Transverse colon (tissue), 4 donors: ENCODE results near the gene MS4A2. TPM values are rescaled to one million over a fixed set of nuclear protein-coding genes. Genes with fewer than 3 reads are reported as not detected.
"Not testable (repeated sequence)": the region's sequence is repeated elsewhere in the genome, so short reads cannot be mapped to it uniquely, and the experiment has no call there.

Experiments
- DNase-seq: peaks from one replicate; pipeline ENCODE4 v3.0.0-alpha.2; 2019
- H3K27ac ChIP-seq, 4 donors: fragments of 200-600 bp; sonication (generic); 2 replicates each; pipeline ENCODE4 v1.5.1; 2016 to 2018; ENCODE audit warnings: inconsistent platforms in 4 of 4
- H3K27me3 ChIP-seq: fragments of 200-600 bp; sonication (generic); 2 replicates; pipeline ENCODE4 v1.5.1; 2017; ENCODE audit warnings: inconsistent platforms
- H3K36me3 ChIP-seq, 4 donors: fragments of 200-600 bp; sonication (generic); 2 replicates each; pipeline ENCODE4 v1.5.1; 2017 to 2019; ENCODE audit warnings: inconsistent platforms in 4 of 4
- H3K4me1 ChIP-seq, 4 donors: fragments of 200-600 bp; sonication (generic); 2 replicates each; pipeline ENCODE4 v1.5.1; 2017 to 2020; ENCODE audit warnings: inconsistent platforms in 4 of 4
- H3K4me3 ChIP-seq, 4 donors: fragments of 200-600 bp; sonication (generic); 1 replicate in 1 of 4; 2 replicates in 3 of 4; pipeline versions ENCODE4 v1.5.1 to v1.6.1; 2017 to 2019; ENCODE audit warnings: inconsistent platforms in 4 of 4
- H3K9me3 ChIP-seq, 2 donors: fragments of 200-600 bp; sonication (generic); 2 replicates each; pipeline ENCODE4 v1.5.1; 2017 to 2019; ENCODE audit warnings: inconsistent platforms in 2 of 2
- EP300 ChIP-seq: sonication (generic); formaldehyde crosslinking; IDR thresholded peaks from one replicate; pipeline ENCODE4 v1.6.1; 2017; ENCODE audit warnings: antibody characterized with exemption, low read depth
- POLR2A ChIP-seq: fragments of 450-650 bp; IDR thresholded peaks from one replicate; pipeline ENCODE4 v1.6.1; 2016; ENCODE audit warnings: antibody characterized with exemption, mild to moderate bottlenecking, moderate library complexity
- POLR2AphosphoS5 ChIP-seq, 3 donors: sonication (generic); formaldehyde crosslinking; IDR thresholded peaks; one replicate each; pipeline ENCODE4 v1.6.1; 2016; ENCODE audit warnings: antibody characterized with exemption in 3 of 3
- WGBS, 2 donors: methylation state at CpG; one replicate each; pipeline ENCODE4 v1.1.5; 2018; ENCODE audit warnings: low coverage in 1 of 2; 5-methylcytosine and 5-hydroxymethylcytosine counted together
- in situ Hi-C, 4 donors: fragments of 200-750 bp; cut with MboI; loops; one replicate each; pipeline versions ENCODE4 v1.15.0 to v1.15.1; 2017; ENCODE audit warnings: low sequenced_read_pairs in 3 of 4, low pct_ligation_motif_present in 1 of 4, low pct_unique_long_range_greater_than_20kb in 1 of 4
- intact Hi-C: fragments of 100-400 bp; cut with DNase I; formaldehyde crosslinking; loops from one replicate; pipeline ENCODE4 v1.15.1; 2023; ENCODE audit warnings: low total_unique reads
- total RNA-seq, 4 donors: library from RNA; depleted of rRNA; stranded (reverse); fragments of >200 nt; gene quantifications; one replicate each; pipeline ENCODE4 v1.1.0, GENCODE V29; 2016
- TF ChIP-seq, protein P1 (sequence below), 5 experiments: fragments of 200-600 bp in 3 of 5; fragments of 450-650 bp in 2 of 5; sonication (generic) in 3 of 5; IDR thresholded peaks; 1 replicate in 2 of 5; 2 replicates in 3 of 5; pipeline ENCODE4 v1.5.1; 2016 to 2017; ENCODE audit warnings: antibody characterized with exemption in 5 of 5, inconsistent platforms in 3 of 5, mild to moderate bottlenecking in 2 of 5, moderate library complexity in 1 of 5

Gene MS4A2
- total RNA-seq, 4 donors from 2014 or later = 0.14 to 2.2 TPM; not detected in 2

- no peaks in the 10 kb centered on the region for H3K9me3 ChIP-seq
Measured at GRCh38 chr11:60127311-60127811, 38.9 kb downstream of the MS4A2 start.

DNA sequence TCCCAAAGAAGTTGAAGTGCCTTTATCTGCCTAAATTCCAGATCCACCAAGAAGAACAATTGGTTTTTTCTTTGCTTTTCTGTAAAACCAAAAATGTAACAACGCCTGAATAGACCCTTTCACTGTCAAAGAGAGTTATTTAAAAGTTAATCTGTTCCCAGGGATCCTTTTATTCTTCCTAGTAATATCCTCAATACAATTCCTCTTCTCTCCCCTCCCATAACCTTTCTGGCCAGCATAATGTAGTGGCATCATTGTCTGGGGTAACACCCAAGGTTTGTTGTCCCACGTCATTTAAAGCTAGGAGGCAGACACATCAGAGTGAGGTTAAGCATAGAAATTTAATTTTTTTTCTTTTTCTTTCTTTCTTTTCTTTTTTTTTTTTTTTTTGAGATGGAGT, 39.9 kb downstream of the MS4A2 start:
- no peak overlapping the region for H3K4me3 ChIP-seq
- intact Hi-C loops (no loop called here), in situ Hi-C loops (loop anchor here in 1 of 4 donors (25.0 kb wide), 1 partner anchor 291 kb away; the partner anchor contains the start of gene CBLIF)
- H3K9me3 ChIP-seq = no peaks in the 10 kb centered on the region
- H3K27me3 ChIP-seq = no peaks in the 10 kb centered on the region
- no peak for DNase-seq
- H3K36me3 ChIP-seq = no peaks in the 10 kb centered on the region
- TF ChIP-seq EP300 (no peak), POLR2AphosphoS5 (IDR thresholded peaks at IDR 0.05) (no peak), POLR2A (no peak)
- H3K27ac ChIP-seq = no peak overlapping the region
- 57 to 78% methylated on average over 2 of the region's 2 CpGs for WGBS, 2 donors
- peaks cover 0 to 29% (median 4%) of the 10 kb centered on the region in 4 donors for H3K4me1 ChIP-seq

More at GRCh38 chr11:60127311-60127811, 38.9 kb downstream of the MS4A2 start:
- Histone ChIP-seq H3K4me1 (peaks cover 0 to 29% (median 4%) of the 10 kb centered on the region in 4 donors), H3K4me3 (no peak overlapping the region), H3K27ac (no peak overlapping the region), H3K36me3 (no peaks in the 10 kb centered on the region), H3K27me3 (no peaks in the 10 kb centered on the region)
- 54 to 56% methylated on average over 3 of the region's 3 CpGs for WGBS, 2 donors
- intact Hi-C loops (no loop called here), in situ Hi-C loops (loop anchor here in 1 of 4 donors (25.0 kb wide), 1 partner anchor 290 kb away; the partner anchor contains the start of gene CBLIF)
- TF ChIP-seq EP300 = no peak
- no peak for TF ChIP-seq POLR2AphosphoS5 (IDR thresholded peaks at IDR 0.05)
- TF ChIP-seq POLR2A = no peak
- TF ChIP-seq, protein P1, sequence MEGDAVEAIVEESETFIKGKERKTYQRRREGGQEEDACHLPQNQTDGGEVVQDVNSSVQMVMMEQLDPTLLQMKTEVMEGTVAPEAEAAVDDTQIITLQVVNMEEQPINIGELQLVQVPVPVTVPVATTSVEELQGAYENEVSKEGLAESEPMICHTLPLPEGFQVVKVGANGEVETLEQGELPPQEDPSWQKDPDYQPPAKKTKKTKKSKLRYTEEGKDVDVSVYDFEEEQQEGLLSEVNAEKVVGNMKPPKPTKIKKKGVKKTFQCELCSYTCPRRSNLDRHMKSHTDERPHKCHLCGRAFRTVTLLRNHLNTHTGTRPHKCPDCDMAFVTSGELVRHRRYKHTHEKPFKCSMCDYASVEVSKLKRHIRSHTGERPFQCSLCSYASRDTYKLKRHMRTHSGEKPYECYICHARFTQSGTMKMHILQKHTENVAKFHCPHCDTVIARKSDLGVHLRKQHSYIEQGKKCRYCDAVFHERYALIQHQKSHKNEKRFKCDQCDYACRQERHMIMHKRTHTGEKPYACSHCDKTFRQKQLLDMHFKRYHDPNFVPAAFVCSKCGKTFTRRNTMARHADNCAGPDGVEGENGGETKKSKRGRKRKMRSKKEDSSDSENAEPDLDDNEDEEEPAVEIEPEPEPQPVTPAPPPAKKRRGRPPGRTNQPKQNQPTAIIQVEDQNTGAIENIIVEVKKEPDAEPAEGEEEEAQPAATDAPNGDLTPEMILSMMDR (IDR thresholded peaks at IDR 0.05) = no peak
- DNase-seq = no peak

- intact Hi-C loops, H3K27me3 ChIP-seq, H3K27ac ChIP-seq, H3K4me3 ChIP-seq, DNase-seq, H3K9me3 ChIP-seq, H3K36me3 ChIP-seq: not testable (repeated sequence)
- H3K4me1 ChIP-seq = peaks cover 0 to 29% (median 4%) of the 10 kb centered on the region in 4 donors
- WGBS, 2 donors = 91 to 100% methylated on average over 2 to 4 of the region's 4 CpGs
- in situ Hi-C loops = loop anchor here in 1 of 4 donors (25.0 kb wide), 1 partner anchor 292 kb away; the partner anchor contains the start of gene CBLIF
Measured at GRCh38 chr11:60128866-60129265, 40.4 kb downstream of the MS4A2 start.

DNA sequence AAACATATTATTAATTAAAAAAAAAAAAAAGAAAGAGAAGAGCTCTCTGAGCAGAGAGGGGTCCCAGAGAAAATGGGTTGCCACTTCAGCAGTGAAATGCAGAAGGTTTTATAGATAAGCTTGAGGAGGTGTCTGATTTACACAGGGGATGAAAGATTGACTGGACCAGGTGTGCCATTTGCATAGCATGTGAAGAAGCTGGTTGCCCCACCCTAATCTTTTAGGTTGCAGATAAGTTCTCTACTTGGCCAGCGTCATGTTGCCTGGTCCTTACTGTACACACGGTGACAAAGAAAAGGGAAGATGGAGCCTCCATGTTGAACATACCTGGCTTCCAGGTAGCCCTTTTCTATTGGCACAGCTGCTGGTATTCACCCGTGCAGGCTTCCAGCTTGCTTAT, 41.4 kb downstream of the MS4A2 start:
- intact Hi-C loops = no loop called here
- in situ Hi-C loops = loop anchor here in 3 of 4 donors (5.0 to 25.0 kb wide), 3 partner anchors 293 to 308 kb away; partner anchors contain the start of gene CBLIF (in 1 of the 3)
- WGBS, 2 donors = 55% methylated on average over 3 of the region's 3 CpGs; no CpG with 5 or more reads in 1 of the 2 donors
- Histone ChIP-seq H3K27ac (no peak overlapping the region), H3K36me3 (no peaks in the 10 kb centered on the region), H3K9me3 (no peaks in the 10 kb centered on the region), H3K4me1 (peaks cover 0 to 29% (median 4%) of the 10 kb centered on the region in 4 donors), H3K27me3 (no peaks in the 10 kb centered on the region), H3K4me3 (no peak overlapping the region)
- TF ChIP-seq POLR2A (no peak), EP300 (no peak), POLR2AphosphoS5 (IDR thresholded peaks at IDR 0.05) (no peak)
- TF ChIP-seq, protein P1 (IDR thresholded peaks at IDR 0.05) = no peak
- no peak for DNase-seq

DNA sequence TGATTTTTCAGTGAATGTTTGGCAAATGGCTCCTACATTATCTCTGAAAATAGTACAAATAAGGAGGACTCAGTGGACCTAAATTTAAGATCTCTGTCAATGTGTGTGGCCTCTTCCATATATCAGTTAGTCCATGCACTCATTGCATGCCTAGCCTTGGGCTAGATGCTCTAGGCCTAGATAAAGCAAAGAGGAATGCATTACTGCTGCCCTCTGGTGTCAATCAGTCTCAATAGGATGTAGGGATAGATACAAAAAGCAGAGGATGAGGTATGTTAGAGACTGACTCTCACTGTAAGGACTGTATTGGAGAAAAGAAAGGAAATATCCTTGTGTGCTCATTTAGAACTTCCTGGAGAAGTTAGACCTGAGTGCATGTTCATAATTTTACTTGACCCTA, 42.0 kb downstream of the MS4A2 start:
- peaks cover 0 to 29% (median 4%) of the 10 kb centered on the region in 4 donors for H3K4me1 ChIP-seq
- intact Hi-C loops (no loop called here), in situ Hi-C loops (loop anchor here in 3 of 4 donors (5.0 to 25.0 kb wide), 3 partner anchors 293 to 308 kb away; partner anchors contain the start of gene CBLIF (in 1 of the 3))
- no peaks in the 10 kb centered on the region for H3K9me3 ChIP-seq
- peak; percentile 38 for DNase-seq
- H3K27me3 ChIP-seq = no peaks in the 10 kb centered on the region
- H3K36me3 ChIP-seq = no peaks in the 10 kb centered on the region
- H3K27ac ChIP-seq = no peak overlapping the region
- no peak overlapping the region for H3K4me3 ChIP-seq
- TF ChIP-seq EP300 = no peak
- TF ChIP-seq, protein P1 (IDR thresholded peaks at IDR 0.05) = peak; percentile 22 to 67 (median 40)
